ENCODE results near the gene FTCD. TPM values are rescaled to one million over a fixed set of nuclear protein-coding genes. Genes with fewer than 3 reads are reported as not detected.
"Not testable (repeated sequence)": the region's sequence is repeated elsewhere in the genome, so short reads cannot be mapped to it uniquely, and the experiment has no call there.

The FTCD gene
- total RNA-seq, 1 donor from 2014 or later: 0.33 TPM

- Histone ChIP-seq H3K4me3 (ENCODE audit: low read depth, low read length) (no peak overlapping the region), H3K36me3 (ENCODE audit: control insufficient read depth, insufficient read depth, low read length) (no peaks in the 10 kb centered on the region), H3K27me3 (ENCODE audit: control insufficient read depth, insufficient read depth, low read length) (no peaks in the 10 kb centered on the region)
- DNase-seq (ENCODE audit: low read depth): no peak
- no peak for TF ChIP-seq CTCF (IDR thresholded peaks at IDR 0.05; ENCODE audit: insufficient read depth, low read length, poor library complexity, severe bottlenecking)
Observed at GRCh38 chr21:46180778-46181391, 25.5 kb upstream of the FTCD start.

GRCh38 chr21:46180079-46180722, 24.8 kb upstream of the FTCD start:
- DNase-seq (ENCODE audit: low read depth): no peak
- no peak for TF ChIP-seq CTCF (IDR thresholded peaks at IDR 0.05; ENCODE audit: insufficient read depth, low read length, poor library complexity, severe bottlenecking)
- Histone ChIP-seq H3K36me3 (ENCODE audit: control insufficient read depth, insufficient read depth, low read length) (no peaks in the 10 kb centered on the region), H3K4me3 (ENCODE audit: low read depth, low read length) (no peak overlapping the region), H3K27me3 (ENCODE audit: control insufficient read depth, insufficient read depth, low read length) (no peaks in the 10 kb centered on the region)

GRCh38 chr21:46179708-46180078, 24.3 kb upstream of the FTCD start:
- H3K4me3 ChIP-seq (ENCODE audit: low read depth, low read length): no peak overlapping the region
- DNase-seq (ENCODE audit: low read depth): no peak
- no peaks in the 10 kb centered on the region for H3K27me3 ChIP-seq (ENCODE audit: control insufficient read depth, insufficient read depth, low read length)
- no peaks in the 10 kb centered on the region for H3K36me3 ChIP-seq (ENCODE audit: control insufficient read depth, insufficient read depth, low read length)
- TF ChIP-seq CTCF (IDR thresholded peaks at IDR 0.05; ENCODE audit: insufficient read depth, low read length, poor library complexity, severe bottlenecking): no peak

GRCh38 chr21:46178961-46179360, 23.6 kb upstream of the FTCD start:
- no peaks in the 10 kb centered on the region for H3K36me3 ChIP-seq (ENCODE audit: control insufficient read depth, insufficient read depth, low read length)
- TF ChIP-seq CTCF (IDR thresholded peaks at IDR 0.05; ENCODE audit: insufficient read depth, low read length, poor library complexity, severe bottlenecking): no peak
- DNase-seq (ENCODE audit: low read depth): no peak
- no peaks in the 10 kb centered on the region for H3K27me3 ChIP-seq (ENCODE audit: control insufficient read depth, insufficient read depth, low read length)
- H3K4me3 ChIP-seq (ENCODE audit: low read depth, low read length): no peak overlapping the region

- DNase-seq (ENCODE audit: low read depth); H3K4me3 ChIP-seq (ENCODE audit: low read depth, low read length); H3K27me3 ChIP-seq (ENCODE audit: control insufficient read depth, insufficient read depth, low read length); H3K36me3 ChIP-seq (ENCODE audit: control insufficient read depth, insufficient read depth, low read length): not testable (repeated sequence)
Observed at GRCh38 chr21:46176443-46177129, 21.2 kb upstream of the FTCD start.

GRCh38 chr21:46173573-46173972, 18.2 kb upstream of the FTCD start:
- TF ChIP-seq CTCF (IDR thresholded peaks at IDR 0.05; ENCODE audit: insufficient read depth, low read length, poor library complexity, severe bottlenecking): no peak
- Histone ChIP-seq H3K36me3 (ENCODE audit: control insufficient read depth, insufficient read depth, low read length) (no peaks in the 10 kb centered on the region), H3K4me3 (ENCODE audit: low read depth, low read length) (no peak overlapping the region), H3K27me3 (ENCODE audit: control insufficient read depth, insufficient read depth, low read length) (no peaks in the 10 kb centered on the region)
- DNase-seq (ENCODE audit: low read depth): no peak
